Fibroblast of mammary gland (primary cell): ENCODE measurements around the gene ZYG11A.

Source experiments
- DNase-seq: peaks from one replicate; pipeline ENCODE4 v3.0.0-alpha.2; 2010; ENCODE audit warnings: low read depth
- H3K4me3 ChIP-seq: 2 replicates; pipeline ENCODE4 v1.5.1; 2011; ENCODE audit warnings: low read depth, mild to moderate bottlenecking, low read length, moderate library complexity; ENCODE audit not compliant: control insufficient read depth
- CTCF ChIP-seq: conservative IDR thresholded peaks from 2 replicates; pipeline ENCODE4 v1.5.1; 2011; ENCODE audit warnings: low read depth, low read length, inconsistent platforms; ENCODE audit not compliant: control insufficient read depth, insufficient read depth

The ZYG11A gene

GRCh38 chr1:52916241-52916975 lies 73.8 kb downstream of the ZYG11A start:
- no peak for TF ChIP-seq CTCF
- H3K4me3 ChIP-seq, result no peak overlapping the region
- no peak for DNase-seq

GRCh38 chr1:52917156-52917555 lies 74.6 kb downstream of the ZYG11A start:
- no peak for DNase-seq
- H3K4me3 ChIP-seq, result no peak overlapping the region
- TF ChIP-seq CTCF, result no peak

- H3K4me3 ChIP-seq, result no peak overlapping the region
- TF ChIP-seq CTCF, result no peak
- no peak for DNase-seq
These were observed 75.0 kb downstream of the ZYG11A start for GRCh38 chr1:52917581-52917980.

GRCh38 chr1:52918201-52918600 lies 75.6 kb downstream of the ZYG11A start:
- DNase-seq, result no peak
- no peak overlapping the region for H3K4me3 ChIP-seq
- TF ChIP-seq CTCF, result no peak

- no peak overlapping the region for H3K4me3 ChIP-seq
- no peak for TF ChIP-seq CTCF
- DNase-seq, result no peak
These were observed 76.6 kb downstream of the ZYG11A start for GRCh38 chr1:52919051-52919722.

GRCh38 chr1:52919723-52920483 lies 77.3 kb downstream of the ZYG11A start:
- no peak for DNase-seq
- no peak for TF ChIP-seq CTCF

More at GRCh38 chr1:52919723-52920483, 77.3 kb downstream of the ZYG11A start:
- no peak overlapping the region for H3K4me3 ChIP-seq
